CD14-positive monocyte (primary cell): ENCODE data around the gene ANO9. TPM values are rescaled to one million over a fixed set of nuclear protein-coding genes. Genes with fewer than 3 reads are reported as not detected.

Source experiments
- DNase-seq, 3 donors: peaks; one replicate each; pipeline ENCODE4 v3.0.0-alpha.2; 2011 to 2022
- H2AFZ ChIP-seq: 2 replicates; pipeline ENCODE4 v1.6.0; 2012; ENCODE audit warnings: mild to moderate bottlenecking, low read depth, low read length, inconsistent platforms; ENCODE audit not compliant: insufficient read depth, poor library complexity, severe bottlenecking
- H3K27ac ChIP-seq, 2 donors: 1 replicate in 1 of 2; 2 replicates in 1 of 2; pipeline ENCODE4 v1.5.1; 2012 to 2013; ENCODE audit warnings: low read length in 2 of 2, control low read depth in 1 of 2, inconsistent platforms in 1 of 2, low read depth in 1 of 2, mild to moderate bottlenecking in 1 of 2
- H3K27me3 ChIP-seq, 2 donors: one replicate each; pipeline versions ENCODE4 v1.6.0 to v1.6.1; 2011 to 2013; ENCODE audit warnings: low read length in 2 of 2; ENCODE audit not compliant: control insufficient read depth in 2 of 2, insufficient read depth in 2 of 2
- H3K36me3 ChIP-seq, 2 donors: replicated peaks in 1 of 2; 1 replicate in 1 of 2; 2 replicates in 1 of 2; pipeline versions ENCODE4 v1.5.1 to v1.6.1; 2012 to 2013; ENCODE audit warnings: low read length in 2 of 2, control low read depth in 1 of 2, inconsistent platforms in 1 of 2, mild to moderate bottlenecking in 1 of 2; ENCODE audit not compliant: insufficient read depth in 2 of 2, control insufficient read depth in 1 of 2
- H3K4me1 ChIP-seq, 2 donors: 1 replicate in 1 of 2; 2 replicates in 1 of 2; pipeline versions ENCODE4 v1.5.1 to v1.6.1; 2012 to 2013; ENCODE audit warnings: low read length in 2 of 2, control low read depth in 1 of 2, inconsistent platforms in 1 of 2, mild to moderate bottlenecking in 1 of 2, moderate library complexity in 1 of 2; ENCODE audit not compliant: insufficient read depth in 2 of 2, control insufficient read depth in 1 of 2
- H3K4me2 ChIP-seq: replicated peaks from 2 replicates; pipeline ENCODE3; 2012; ENCODE audit warnings: low read length, moderate library complexity, mild to moderate bottlenecking; ENCODE audit not compliant: poor library complexity, severe bottlenecking; ENCODE audit errors: extremely low read depth
- H3K4me3 ChIP-seq, 3 experiments: fragments of 200-600 bp in 1 of 3; sonication (generic) in 1 of 3; replicated peaks in 1 of 3; 1 replicate in 2 of 3; 2 replicates in 1 of 3; pipeline ENCODE4 v1.5.1; 2011 to 2013; ENCODE audit warnings: low read length in 3 of 3, mild to moderate bottlenecking in 3 of 3, control low read depth in 2 of 3, low read depth in 2 of 3, inconsistent platforms in 1 of 3, moderate library complexity in 1 of 3
- H3K79me2 ChIP-seq: 2 replicates; pipeline ENCODE4 v1.6.0; 2012; ENCODE audit warnings: mild to moderate bottlenecking, control low read depth, inconsistent platforms, low read length, moderate library complexity; ENCODE audit not compliant: insufficient read depth
- H3K9ac ChIP-seq: 2 replicates; pipeline ENCODE4 v1.6.0; 2017; ENCODE audit warnings: low read length, mild to moderate bottlenecking; ENCODE audit not compliant: insufficient read depth, poor library complexity, severe bottlenecking
- H3K9me3 ChIP-seq, 2 donors: replicated peaks in 1 of 2; 1 replicate in 1 of 2; 2 replicates in 1 of 2; pipeline versions ENCODE4 v1.5.1 to v1.6.1; 2012 to 2013; ENCODE audit warnings: low read length in 2 of 2, control low read depth in 1 of 2; ENCODE audit not compliant: control insufficient read depth in 1 of 2, insufficient read depth in 1 of 2
- H4K20me1 ChIP-seq: 2 replicates; pipeline ENCODE4 v1.6.0; 2012; ENCODE audit warnings: mild to moderate bottlenecking, low read length, control low read depth, moderate library complexity; ENCODE audit not compliant: insufficient read depth
- H3K27ac Mint-ChIP-seq, 7 donors: one replicate each; pipeline ENCODE4 v1.8.0; 2020; ENCODE audit warnings: mild to moderate bottlenecking in 7 of 7, mixed read lengths in 7 of 7, moderate library complexity in 6 of 7, inconsistent platforms in 2 of 7
- H3K27me3 Mint-ChIP-seq, 3 donors: one replicate each; pipeline ENCODE4 v1.8.0; 2021 to 2022; ENCODE audit warnings: low read depth in 3 of 3, mild to moderate bottlenecking in 3 of 3, mixed read lengths in 3 of 3, moderate library complexity in 3 of 3, inconsistent platforms in 1 of 3
- H3K36me3 Mint-ChIP-seq, 2 donors: one replicate each; pipeline ENCODE4 v1.8.0; 2020; ENCODE audit warnings: mixed read lengths in 2 of 2, inconsistent platforms in 1 of 2, mild to moderate bottlenecking in 1 of 2
- H3K4me1 Mint-ChIP-seq: one replicate; pipeline ENCODE4 v1.8.0; 2020; ENCODE audit warnings: mild to moderate bottlenecking, mixed read lengths
- H3K4me3 Mint-ChIP-seq, 2 donors: one replicate each; pipeline ENCODE4 v1.8.0; 2020; ENCODE audit warnings: mild to moderate bottlenecking in 2 of 2, mixed read lengths in 2 of 2, moderate library complexity in 1 of 2
- H3K9me3 Mint-ChIP-seq, 7 donors: one replicate each; pipeline ENCODE4 v1.8.0; 2020 to 2022; ENCODE audit warnings: mixed read lengths in 7 of 7, mild to moderate bottlenecking in 6 of 7, moderate library complexity in 6 of 7, inconsistent platforms in 2 of 7
- WGBS: methylation state at CpG from one replicate; pipeline ENCODE4 v1.1.5; 2013; ENCODE audit warnings: missing lambda C conversion rate; ENCODE audit not compliant: insufficient coverage; 5-methylcytosine and 5-hydroxymethylcytosine counted together
- intact Hi-C, 2 donors: fragments of 100-400 bp; cut with micrococcal nuclease; formaldehyde crosslinking; loops; one replicate each; pipeline versions ENCODE4 v1.15.0 to v1.15.1; 2023
- polyA plus RNA-seq, 3 donors: library from polyadenylated mRNA; depleted of rRNA in 1 of 3; unstranded in 2 of 3; stranded (reverse) in 1 of 3; fragments of 300-500 nt in 2 of 3; fragments of >200 nt in 1 of 3; fragmentation: Illumina TruSeq in 2 of 3; gene quantifications; 1 replicate in 2 of 3; 2 replicates in 1 of 3; pipeline ENCODE4 v1.2.3, GENCODE V29; 2012 to 2021
- TF ChIP-seq, protein P1 (sequence below): fragments of 200-600 bp; IDR thresholded peaks from one replicate; pipeline ENCODE4 v1.8.0; 2022; ENCODE audit warnings: antibody characterized with exemption, mild to moderate bottlenecking

ANO9 gene
- polyA plus RNA-seq, 3 donors = 0.18 to 0.24 TPM; not detected in 1

DNA sequence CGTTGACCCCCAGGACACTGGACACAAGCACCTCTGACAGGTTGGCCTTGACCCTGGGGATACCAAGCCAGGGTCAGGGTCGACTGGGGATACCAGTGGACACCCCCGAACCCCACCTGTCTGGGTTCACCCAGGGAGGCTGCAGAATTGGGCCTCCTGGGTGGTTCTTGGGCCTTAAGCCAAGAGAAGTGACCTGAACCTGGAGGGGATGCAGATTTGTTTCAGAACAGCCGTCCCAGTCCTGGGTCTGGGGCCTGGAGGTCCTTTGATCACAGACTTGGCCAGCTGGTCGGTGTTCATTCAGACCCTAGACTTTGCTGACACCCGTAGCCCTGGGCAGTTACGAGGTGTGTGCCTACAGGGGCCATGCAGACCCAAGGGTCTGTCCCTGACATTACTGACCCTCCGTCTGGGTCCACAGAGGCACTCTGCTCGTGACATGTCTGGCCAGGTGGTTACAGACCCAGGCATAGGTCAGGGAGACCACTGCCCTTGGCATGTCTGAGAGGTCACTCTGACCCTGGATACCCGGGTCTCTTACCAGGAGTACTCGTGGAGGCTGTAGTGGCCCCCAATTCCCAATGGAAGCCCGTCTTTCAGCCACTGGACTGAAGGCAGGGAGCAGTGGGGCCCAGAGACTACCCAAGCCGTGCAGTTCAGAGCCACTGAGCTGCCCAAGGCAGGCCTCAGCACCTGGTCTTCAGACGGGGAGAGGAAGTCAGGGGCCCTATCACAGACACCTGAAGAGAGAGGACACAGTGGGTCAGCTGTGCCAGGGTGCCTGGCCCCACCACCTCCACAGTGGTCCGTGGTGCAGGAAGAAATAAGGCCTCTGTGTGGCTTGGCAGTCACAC lies 33.4 kb downstream of the ANO9 start:
- no peak overlapping the region for H3K9ac ChIP-seq
- Mint-ChIP-seq H3K27me3 (peaks cover 1 to 11% (median 1%) of the 10 kb centered on the region in 3 donors), H3K27ac (peak overlapping the region in 1 of 7 donors; percentile 18), H3K9me3 (no peaks in the 10 kb centered on the region), H3K36me3 (no peaks in the 10 kb centered on the region), H3K4me3 (no peak overlapping the region), H3K4me1 (peaks cover 15% of the 10 kb centered on the region)
- H3K79me2 ChIP-seq = peaks cover 9% of the 10 kb centered on the region
- TF ChIP-seq, protein P1, sequence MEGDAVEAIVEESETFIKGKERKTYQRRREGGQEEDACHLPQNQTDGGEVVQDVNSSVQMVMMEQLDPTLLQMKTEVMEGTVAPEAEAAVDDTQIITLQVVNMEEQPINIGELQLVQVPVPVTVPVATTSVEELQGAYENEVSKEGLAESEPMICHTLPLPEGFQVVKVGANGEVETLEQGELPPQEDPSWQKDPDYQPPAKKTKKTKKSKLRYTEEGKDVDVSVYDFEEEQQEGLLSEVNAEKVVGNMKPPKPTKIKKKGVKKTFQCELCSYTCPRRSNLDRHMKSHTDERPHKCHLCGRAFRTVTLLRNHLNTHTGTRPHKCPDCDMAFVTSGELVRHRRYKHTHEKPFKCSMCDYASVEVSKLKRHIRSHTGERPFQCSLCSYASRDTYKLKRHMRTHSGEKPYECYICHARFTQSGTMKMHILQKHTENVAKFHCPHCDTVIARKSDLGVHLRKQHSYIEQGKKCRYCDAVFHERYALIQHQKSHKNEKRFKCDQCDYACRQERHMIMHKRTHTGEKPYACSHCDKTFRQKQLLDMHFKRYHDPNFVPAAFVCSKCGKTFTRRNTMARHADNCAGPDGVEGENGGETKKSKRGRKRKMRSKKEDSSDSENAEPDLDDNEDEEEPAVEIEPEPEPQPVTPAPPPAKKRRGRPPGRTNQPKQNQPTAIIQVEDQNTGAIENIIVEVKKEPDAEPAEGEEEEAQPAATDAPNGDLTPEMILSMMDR = no peak
- peaks cover 23 to 29% of the 10 kb centered on the region in 2 donors for H3K4me1 ChIP-seq
- H3K4me2 ChIP-seq = no peak overlapping the region
- WGBS = 87% methylated on average over 15 of the region's 15 CpGs
- H3K27ac ChIP-seq = no peak overlapping the region
- peaks cover 0 to 2% of the 10 kb centered on the region in 2 donors for H3K36me3 ChIP-seq
- intact Hi-C loops = loop anchor here in 1 of 2 donors (5.0 kb wide), 2 partner anchors 99 to 171 kb away; partner anchors contain the start of genes PSMD13, RNH1 and SIRT3
- no peak overlapping the region for H2AFZ ChIP-seq
- H3K4me3 ChIP-seq = no peak overlapping the region
- no peaks in the 10 kb centered on the region for H3K9me3 ChIP-seq
- DNase-seq = no peak
- peaks cover 10% of the 10 kb centered on the region for H4K20me1 ChIP-seq
- no peaks in the 10 kb centered on the region for H3K27me3 ChIP-seq

DNA sequence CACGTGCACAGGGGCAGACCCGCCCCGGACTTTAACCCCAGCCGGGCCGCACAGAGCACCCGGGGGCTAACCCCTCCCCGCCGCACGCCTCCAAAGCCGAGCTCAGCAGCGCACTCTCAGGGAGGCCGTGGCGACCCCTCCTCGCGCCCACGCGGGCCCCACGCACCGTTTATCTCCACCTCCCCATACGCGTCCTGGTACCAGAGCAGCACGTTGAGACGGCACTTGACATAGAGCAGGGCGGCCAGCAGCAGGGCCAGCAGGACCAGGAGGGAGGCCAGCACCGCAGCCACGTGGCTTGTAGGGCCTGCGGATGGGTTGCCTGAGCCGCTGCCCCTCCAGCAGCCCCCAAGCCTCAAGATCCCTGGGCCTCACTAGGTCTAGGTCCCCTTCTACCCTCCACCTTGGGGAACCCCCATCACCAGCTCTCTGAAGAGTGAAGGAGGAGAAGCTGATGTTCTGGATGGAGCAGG lies 34.1 kb downstream of the ANO9 start:
- TF ChIP-seq, protein P1 = no peak
- Mint-ChIP-seq H3K36me3 (no peaks in the 10 kb centered on the region), H3K27me3 (peaks cover 0 to 14% (median 1%) of the 10 kb centered on the region in 3 donors), H3K27ac (peak overlapping the region in 2 of 7 donors; percentile 31 to 76), H3K9me3 (no peaks in the 10 kb centered on the region), H3K4me3 (no peak overlapping the region), H3K4me1 (peaks cover 8% of the 10 kb centered on the region)
- 80% methylated on average over 24 of the region's 28 CpGs for WGBS
- Histone ChIP-seq H3K36me3 (peaks cover 0 to 2% of the 10 kb centered on the region in 2 donors), H2AFZ (peak overlapping the region; percentile 29), H3K9ac (no peak overlapping the region), H3K79me2 (peaks cover 3% of the 10 kb centered on the region), H3K4me1 (peaks cover 16 to 22% of the 10 kb centered on the region in 2 donors), H4K20me1 (peaks cover 4% of the 10 kb centered on the region), H3K9me3 (no peaks in the 10 kb centered on the region), H3K27me3 (no peaks in the 10 kb centered on the region), H3K27ac (peak overlapping the region in 1 of 2 donors; percentile 26), H3K4me3 (peak overlapping the region in 2 of 3 experiments; percentile 9 to 46), H3K4me2 (peak overlapping the region; percentile 70)
- DNase-seq = no peak
- intact Hi-C loops = loop anchor here (2.0 to 5.0 kb wide), 5 partner anchors 41 to 199 kb away; partner anchors contain the start of genes RNH1 (in 2 of the 2), PSMD13 (in 1 of the 2) and SIRT3 (in 1 of the 2)
